NK-92 treated with Interleukin-12 subunit alpha and Interleukin-12 subunit beta, amount 100 ng/mL, for 24 hours (cell line): ENCODE data around the gene KIF17.

Experiments
- DNase-seq: peaks from one replicate; lab custom pipeline; 2025; lab: John Stamatoyannopoulos, UW

Gene KIF17

GRCh38 chr1:20625176-20626097 lies 92.4 kb downstream of the KIF17 start:
- DNase-seq = no peak

- no peak for DNase-seq
Measured at GRCh38 chr1:20624709-20625108, 93.1 kb downstream of the KIF17 start.

- DNase-seq = no peak
Measured at GRCh38 chr1:20621012-20621411, 96.8 kb downstream of the KIF17 start.

- DNase-seq = no peak
Measured at GRCh38 chr1:20619999-20620398, 97.8 kb downstream of the KIF17 start.

GRCh38 chr1:20618550-20618949 lies 99.3 kb downstream of the KIF17 start:
- no peak for DNase-seq

GRCh38 chr1:20616847-20617487 lies 100.8 kb downstream of the KIF17 start:
- no peak for DNase-seq

- no peak for DNase-seq
Measured at GRCh38 chr1:20615946-20616846, 101.6 kb downstream of the KIF17 start.

GRCh38 chr1:20614131-20614579 lies 103.7 kb downstream of the KIF17 start:
- DNase-seq = no peak
